H9 (cell line): ENCODE results near the gene WIPI1. TPM values are rescaled to one million over a fixed set of nuclear protein-coding genes. Genes with fewer than 3 reads are reported as not detected.

Source experiments
- DNase-seq: peaks from one replicate; pipeline ENCODE4 v3.0.0-alpha.2; 2017
- H2AFZ ChIP-seq: one replicate; pipeline ENCODE4 v1.6.1; 2013; ENCODE audit warnings: mild to moderate bottlenecking, low read length, control low read depth, moderate library complexity
- H2AK5ac ChIP-seq: 2 replicates; pipeline ENCODE4 v1.6.1; 2013; ENCODE audit warnings: low read length, control low read depth, mixed read lengths; ENCODE audit not compliant: insufficient read length
- H2BK120ac ChIP-seq: one replicate; pipeline ENCODE4 v1.6.1; 2013; ENCODE audit warnings: low read depth, mild to moderate bottlenecking, low read length, control low read depth, inconsistent platforms; ENCODE audit not compliant: poor library complexity, severe bottlenecking
- H2BK12ac ChIP-seq: 2 replicates; pipeline ENCODE4 v1.6.1; 2013; ENCODE audit warnings: low read length, control low read depth, mixed read lengths, low read depth; ENCODE audit not compliant: insufficient read length
- H2BK15ac ChIP-seq: 2 replicates; pipeline ENCODE4 v1.6.1; 2013; ENCODE audit warnings: low read depth, low read length, control low read depth
- H2BK20ac ChIP-seq: one replicate; pipeline ENCODE4 v1.6.1; 2013; ENCODE audit warnings: low read depth, mild to moderate bottlenecking, low read length, control low read depth, inconsistent platforms; ENCODE audit not compliant: poor library complexity, severe bottlenecking
- H2BK5ac ChIP-seq: 2 replicates; pipeline ENCODE4 v1.6.1; 2013; ENCODE audit warnings: low read length, control low read depth, mixed read lengths; ENCODE audit not compliant: insufficient read length
- H3K14ac ChIP-seq: 2 replicates; pipeline ENCODE4 v1.6.1; 2013; ENCODE audit warnings: low read length, control low read depth; ENCODE audit not compliant: insufficient read depth
- H3K18ac ChIP-seq: 2 replicates; pipeline ENCODE4 v1.6.1; 2013; ENCODE audit warnings: low read depth, mild to moderate bottlenecking, mixed read lengths, low read length, control low read depth; ENCODE audit not compliant: insufficient read length
- H3K23ac ChIP-seq: 2 replicates; pipeline ENCODE4 v1.6.1; 2013; ENCODE audit warnings: low read length, control low read depth, mixed read lengths, low read depth; ENCODE audit not compliant: insufficient read length
- H3K23me2 ChIP-seq: 2 replicates; pipeline ENCODE4 v1.6.1; 2013; ENCODE audit warnings: low read depth, mild to moderate bottlenecking, mixed read lengths, low read length, control low read depth; ENCODE audit not compliant: insufficient read length, poor library complexity, severe bottlenecking
- H3K27ac ChIP-seq: 2 replicates; pipeline ENCODE4 v1.5.1; 2013; ENCODE audit warnings: low read length, control low read depth, mixed read lengths, low read depth; ENCODE audit not compliant: insufficient read length
- H3K27me3 ChIP-seq: 2 replicates; pipeline ENCODE4 v1.6.1; 2013; ENCODE audit warnings: low read length, control low read depth, inconsistent platforms; ENCODE audit not compliant: insufficient read depth
- H3K4ac ChIP-seq: 2 replicates; pipeline ENCODE4 v1.6.1; 2013; ENCODE audit warnings: low read depth, mild to moderate bottlenecking, control low read depth, inconsistent platforms, low read length, moderate library complexity
- H3K4me1 ChIP-seq: 2 replicates; pipeline ENCODE4 v1.6.1; 2013; ENCODE audit warnings: low read length, control low read depth, inconsistent platforms; ENCODE audit not compliant: insufficient read depth
- H3K4me2 ChIP-seq: 2 replicates; pipeline ENCODE4 v1.6.1; 2013; ENCODE audit warnings: low read length, control low read depth, mixed read lengths; ENCODE audit not compliant: insufficient read length, insufficient read depth
- H3K56ac ChIP-seq: 2 replicates; pipeline ENCODE4 v1.6.1; 2013; ENCODE audit warnings: low read depth, mild to moderate bottlenecking, mixed read lengths, low read length, control low read depth; ENCODE audit not compliant: insufficient read length
- H3K79me1 ChIP-seq: 2 replicates; pipeline ENCODE4 v1.6.1; 2013; ENCODE audit warnings: low read depth, mild to moderate bottlenecking, moderate library complexity, low read length, control low read depth, inconsistent platforms; ENCODE audit not compliant: insufficient read depth, poor library complexity, severe bottlenecking
- H3K79me2 ChIP-seq: 2 replicates; pipeline ENCODE4 v1.6.1; 2013; ENCODE audit warnings: low read length, control low read depth, inconsistent platforms; ENCODE audit not compliant: insufficient read depth
- H3K9ac ChIP-seq: 2 replicates; pipeline ENCODE4 v1.6.1; 2013; ENCODE audit warnings: low read length, control low read depth, mixed read lengths; ENCODE audit not compliant: insufficient read length; ENCODE audit errors: extremely low read depth
- H3K9me3 ChIP-seq: one replicate; pipeline ENCODE4 v1.6.1; 2013; ENCODE audit warnings: low read depth, low read length, inconsistent platforms; ENCODE audit not compliant: control insufficient read depth
- H3T11ph ChIP-seq: one replicate; pipeline ENCODE4 v1.6.1; 2013; ENCODE audit warnings: mild to moderate bottlenecking, low read length, control low read depth, inconsistent platforms
- H4K20me1 ChIP-seq: one replicate; pipeline ENCODE4 v1.6.1; 2013; ENCODE audit not compliant: control insufficient read depth, insufficient read length, insufficient read depth
- H4K5ac ChIP-seq: 2 replicates; pipeline ENCODE4 v1.6.1; 2013; ENCODE audit warnings: low read depth, mild to moderate bottlenecking, mixed read lengths, low read length, control low read depth; ENCODE audit not compliant: insufficient read length
- H4K8ac ChIP-seq: replicated peaks from 2 replicates; pipeline ENCODE4 v1.6.1; 2013; ENCODE audit warnings: low read length, control low read depth, mixed read lengths, low read depth; ENCODE audit not compliant: insufficient read length
- H4K91ac ChIP-seq: 2 replicates; pipeline ENCODE4 v1.6.1; 2013; ENCODE audit warnings: low read depth, mild to moderate bottlenecking, moderate library complexity, mixed read lengths, low read length, control low read depth; ENCODE audit not compliant: insufficient read length
- H3K27ac Mint-ChIP-seq, 3 experiments: 2 replicates in 2 of 3; 3 replicates in 1 of 3; pipeline ENCODE4 v1.8.0; 2020 to 2021; ENCODE audit warnings: mixed read lengths in 3 of 3, mild to moderate bottlenecking in 1 of 3, moderate library complexity in 1 of 3
- H3K27me3 Mint-ChIP-seq: 2 replicates; pipeline ENCODE4 v1.8.0; 2021; ENCODE audit warnings: low read depth, mild to moderate bottlenecking, moderate library complexity, mixed read lengths
- H3K36me3 Mint-ChIP-seq, 3 experiments: 2 replicates in 2 of 3; 3 replicates in 1 of 3; pipeline ENCODE4 v1.8.0; 2020 to 2021; ENCODE audit warnings: low read depth in 3 of 3, mixed read lengths in 3 of 3; ENCODE audit not compliant: insufficient read depth in 1 of 3
- H3K4me1 Mint-ChIP-seq, 2 experiments: 2 replicates each; pipeline ENCODE4 v1.8.0; 2020; ENCODE audit warnings: mixed read lengths in 2 of 2
- H3K4me3 Mint-ChIP-seq, 2 experiments: 2 replicates in 1 of 2; 3 replicates in 1 of 2; pipeline ENCODE4 v1.8.0; 2020 to 2021; ENCODE audit warnings: mild to moderate bottlenecking in 2 of 2, mixed read lengths in 2 of 2, moderate library complexity in 1 of 2
- H3K9me3 Mint-ChIP-seq, 2 experiments: 2 replicates in 1 of 2; 3 replicates in 1 of 2; pipeline ENCODE4 v1.8.0; 2020; ENCODE audit warnings: mild to moderate bottlenecking in 2 of 2, mixed read lengths in 2 of 2, moderate library complexity in 1 of 2
- CTCF ChIP-seq: fragments of 200-600 bp; sonication (generic); conservative IDR thresholded peaks from 3 replicates; pipeline ENCODE4 v1.8.0; 2021; ENCODE audit warnings: antibody characterized with exemption, mild to moderate bottlenecking
- WGBS: extraction: QIAGEN DNeasy Blood & Tissue Kit; methylation state at CpG from one replicate; pipeline ENCODE4 v1.1.7; 2013; ENCODE audit warnings: missing lambda C conversion rate, low lambda C conversion rate, mixed read lengths; ENCODE audit not compliant: insufficient read length; ENCODE audit errors: extremely low coverage; 5-methylcytosine and 5-hydroxymethylcytosine counted together
- total RNA-seq: library from RNA; stranded (reverse); gene quantifications from 2 replicates; pipeline ENCODE4 v1.2.1, GENCODE V29; 2021

The WIPI1 gene
- total RNA-seq, 1 experiment from 2014 or later, result 15.4 TPM

DNA sequence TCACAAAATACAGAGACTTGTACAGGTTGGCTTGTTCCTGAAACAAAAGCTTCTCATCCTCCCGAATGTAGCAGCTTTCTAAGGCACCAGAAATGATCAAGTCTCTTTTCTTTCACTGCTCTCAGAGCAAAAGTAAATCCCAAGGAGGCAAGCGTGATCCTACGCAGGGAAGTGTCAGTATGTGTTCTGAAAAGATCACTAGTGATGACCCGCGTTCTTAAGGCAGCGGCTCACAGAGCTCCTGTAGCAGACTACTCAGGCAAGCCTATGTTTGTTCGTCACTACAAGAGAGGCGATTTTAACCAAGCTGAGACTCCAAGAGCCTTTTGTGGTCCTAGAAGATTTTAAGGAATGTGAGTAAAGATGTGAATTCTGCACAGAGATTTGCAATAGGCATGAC lies 34.5 kb downstream of the WIPI1 start:
- Histone ChIP-seq H2BK12ac (no peak overlapping the region), H3K56ac (no peak overlapping the region), H2AFZ (no peak overlapping the region), H3K23me2 (no peaks in the 10 kb centered on the region), H3K27me3 (no peaks in the 10 kb centered on the region), H3K27ac (no peak overlapping the region), H4K20me1 (no peaks in the 10 kb centered on the region), H3K18ac (no peak overlapping the region), H2AK5ac (no peak overlapping the region), H4K8ac (no peak overlapping the region), H3K9ac (no peak overlapping the region), H3K79me1 (no peaks in the 10 kb centered on the region), H2BK120ac (no peak overlapping the region), H3T11ph (no peak overlapping the region), H2BK15ac (no peak overlapping the region), H3K23ac (no peak overlapping the region), H2BK20ac (no peak overlapping the region), H2BK5ac (no peak overlapping the region), H4K5ac (no peak overlapping the region), H3K79me2 (no peaks in the 10 kb centered on the region), H3K4me1 (no peaks in the 10 kb centered on the region), H3K4ac (no peak overlapping the region), H3K14ac (no peak overlapping the region), H3K4me2 (no peak overlapping the region), H4K91ac (no peak overlapping the region), H3K9me3 (no peaks in the 10 kb centered on the region)
- no peak for DNase-seq
- Mint-ChIP-seq H3K27ac (no peak overlapping the region; a peak in 1 of 7 replicates), H3K4me3 (no peak overlapping the region), H3K9me3 (peaks cover 12 to 13% of the 10 kb centered on the region in 2 experiments; a peak in 4 of 5 replicates), H3K27me3 (peaks cover 1% of the 10 kb centered on the region), H3K4me1 (peaks cover 19 to 25% of the 10 kb centered on the region in 2 experiments), H3K36me3 (peaks cover 25 to 42% (median 28%) of the 10 kb centered on the region in 3 experiments)
- no CpG with 5 or more reads among the region's 8 CpGs for WGBS
- TF ChIP-seq CTCF, result no peak
